ENCODE results near the gene SLC8B1. TPM values are rescaled to one million over a fixed set of nuclear protein-coding genes. Genes with fewer than 3 reads are reported as not detected.

The SLC8B1 gene
- total RNA-seq, 6 experiments from 2014 or later = 12.6 to 32.7 (median 21.5) TPM

DNA sequence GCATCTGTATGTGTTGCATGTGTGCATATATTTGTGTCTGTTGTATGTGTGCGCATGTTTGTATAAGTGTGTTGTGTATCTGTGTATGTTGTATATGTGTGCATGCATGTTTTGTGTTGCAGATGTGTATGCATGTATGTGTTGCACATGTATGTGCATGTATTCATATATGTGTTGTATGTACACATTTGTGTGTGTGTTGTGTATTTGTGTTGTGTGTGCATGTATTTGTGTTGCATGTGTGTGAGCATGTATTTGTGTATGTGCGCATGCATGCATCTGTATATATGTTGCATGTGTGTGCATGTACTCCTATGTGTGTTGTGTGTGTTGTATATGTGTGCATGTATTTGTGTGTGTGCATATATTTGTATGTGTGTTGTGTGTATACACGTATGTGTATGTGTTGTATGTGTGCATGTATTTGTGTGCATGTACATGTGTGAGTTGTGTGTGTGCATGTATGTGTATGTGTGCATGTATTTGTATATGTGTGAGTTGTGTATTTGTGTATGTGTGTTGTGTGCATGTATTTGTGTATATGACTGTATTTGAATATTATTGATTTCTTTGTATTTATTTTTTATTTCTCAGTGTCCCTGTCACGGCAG, 16.8 kb downstream of the SLC8B1 start:
- ATAC-seq = no peak
- intact Hi-C loops (cut with DNase I) = loop anchor here in 1 of 2 donors (10.0 kb wide), 1 partner anchor 117 kb away; no protein-coding TSS in a partner anchor
- 92% methylated on average over 4 of the region's 4 CpGs for WGBS (ENCODE audit: insufficient coverage, low coverage, low lambda C conversion rate, missing lambda C conversion rate)
- no peak overlapping the region for H3K27ac ChIP-seq
- no peak for DNase-seq
- no peak for TF ChIP-seq POLR2A (IDR thresholded peaks at IDR 0.05)
- TF ChIP-seq, protein P1, sequence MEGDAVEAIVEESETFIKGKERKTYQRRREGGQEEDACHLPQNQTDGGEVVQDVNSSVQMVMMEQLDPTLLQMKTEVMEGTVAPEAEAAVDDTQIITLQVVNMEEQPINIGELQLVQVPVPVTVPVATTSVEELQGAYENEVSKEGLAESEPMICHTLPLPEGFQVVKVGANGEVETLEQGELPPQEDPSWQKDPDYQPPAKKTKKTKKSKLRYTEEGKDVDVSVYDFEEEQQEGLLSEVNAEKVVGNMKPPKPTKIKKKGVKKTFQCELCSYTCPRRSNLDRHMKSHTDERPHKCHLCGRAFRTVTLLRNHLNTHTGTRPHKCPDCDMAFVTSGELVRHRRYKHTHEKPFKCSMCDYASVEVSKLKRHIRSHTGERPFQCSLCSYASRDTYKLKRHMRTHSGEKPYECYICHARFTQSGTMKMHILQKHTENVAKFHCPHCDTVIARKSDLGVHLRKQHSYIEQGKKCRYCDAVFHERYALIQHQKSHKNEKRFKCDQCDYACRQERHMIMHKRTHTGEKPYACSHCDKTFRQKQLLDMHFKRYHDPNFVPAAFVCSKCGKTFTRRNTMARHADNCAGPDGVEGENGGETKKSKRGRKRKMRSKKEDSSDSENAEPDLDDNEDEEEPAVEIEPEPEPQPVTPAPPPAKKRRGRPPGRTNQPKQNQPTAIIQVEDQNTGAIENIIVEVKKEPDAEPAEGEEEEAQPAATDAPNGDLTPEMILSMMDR (IDR thresholded peaks at IDR 0.05) = no peak
- H3K9me3 ChIP-seq = no peaks in the 10 kb centered on the region
- H3K4me1 ChIP-seq = no peaks in the 10 kb centered on the region
- H3K36me3 ChIP-seq = peaks cover 0 to 28% (median 6%) of the 10 kb centered on the region in 4 donors
- H3K4me3 ChIP-seq = no peak overlapping the region
- no peaks in the 10 kb centered on the region for H3K27me3 ChIP-seq

DNA sequence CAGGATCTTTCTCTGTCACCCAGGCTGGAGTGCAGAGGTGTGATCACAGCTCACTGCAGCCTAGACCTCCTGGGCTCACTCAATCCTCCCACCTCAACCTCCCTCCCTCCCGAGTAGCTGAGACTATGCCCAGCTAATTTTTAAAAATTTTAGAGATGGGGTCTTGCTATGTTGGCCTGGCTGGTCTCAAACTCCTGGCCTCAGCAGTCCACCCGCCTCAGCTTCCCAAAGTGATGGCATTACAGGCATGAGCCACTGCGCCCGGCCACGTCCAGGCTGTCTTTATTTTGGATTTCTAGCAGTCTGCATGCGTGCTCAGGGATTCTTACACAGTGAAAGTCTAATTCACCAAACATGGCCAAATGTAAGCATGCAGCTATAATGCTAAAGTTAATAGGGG, 17.8 kb downstream of the SLC8B1 start:
- H3K36me3 ChIP-seq = peaks cover 0 to 28% (median 6%) of the 10 kb centered on the region in 4 donors
- no peak overlapping the region for H3K27ac ChIP-seq
- TF ChIP-seq, protein P1 (IDR thresholded peaks at IDR 0.05) = no peak
- no peak for TF ChIP-seq POLR2A (IDR thresholded peaks at IDR 0.05)

DNA sequence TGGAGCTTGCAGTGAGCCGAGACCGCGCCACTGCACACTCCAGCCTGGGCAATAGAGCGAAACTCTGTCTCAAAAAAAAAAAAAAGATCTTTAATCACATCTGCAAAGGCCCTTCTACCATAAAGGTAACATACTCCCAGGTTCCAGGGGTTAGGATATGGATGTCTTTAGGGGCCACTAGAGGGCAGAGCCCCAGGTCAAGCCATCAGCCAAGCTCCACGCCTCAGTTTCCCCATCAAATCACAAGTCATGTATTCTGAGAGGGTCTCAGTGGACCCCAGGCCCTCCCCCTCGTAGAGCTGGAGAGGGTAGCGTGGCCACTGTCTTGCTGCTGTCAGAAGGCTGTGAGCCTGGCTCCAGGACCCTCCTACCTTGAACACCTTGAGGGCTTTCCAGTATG, 18.8 kb downstream of the SLC8B1 start:
- intact Hi-C loops (cut with DNase I) = loop anchor here in 1 of 2 donors (10.0 kb wide), 1 partner anchor 119 kb away; no protein-coding TSS in a partner anchor
- Histone ChIP-seq H3K4me3 (no peak overlapping the region), H3K27ac (no peak overlapping the region), H3K4me1 (no peaks in the 10 kb centered on the region), H3K27me3 (no peaks in the 10 kb centered on the region), H3K36me3 (peaks cover 0 to 28% (median 6%) of the 10 kb centered on the region in 4 donors), H3K9me3 (no peaks in the 10 kb centered on the region)
- ATAC-seq = no peak
- TF ChIP-seq POLR2A (IDR thresholded peaks at IDR 0.05) = no peak
- TF ChIP-seq, protein P1 (IDR thresholded peaks at IDR 0.05) = peak in 3 of 4 donors; percentile 5 to 14 (median 12)
- WGBS (ENCODE audit: insufficient coverage, low coverage, low lambda C conversion rate, missing lambda C conversion rate) = 100% methylated on average over 1 of the region's 7 CpGs
- no peak for DNase-seq

More for the DNA sequence above, 17.8 kb downstream of the SLC8B1 start:
- no peak for ATAC-seq
- Histone ChIP-seq H3K9me3 (no peaks in the 10 kb centered on the region), H3K27me3 (no peaks in the 10 kb centered on the region), H3K4me1 (no peaks in the 10 kb centered on the region), H3K4me3 (no peak overlapping the region)
- DNase-seq = no peak
- intact Hi-C loops (cut with DNase I) = loop anchor here in 1 of 2 donors (10.0 kb wide), 1 partner anchor 118 kb away; no protein-coding TSS in a partner anchor
- 93% methylated on average over 5 of the region's 6 CpGs for WGBS (ENCODE audit: insufficient coverage, low coverage, low lambda C conversion rate, missing lambda C conversion rate)

DNA sequence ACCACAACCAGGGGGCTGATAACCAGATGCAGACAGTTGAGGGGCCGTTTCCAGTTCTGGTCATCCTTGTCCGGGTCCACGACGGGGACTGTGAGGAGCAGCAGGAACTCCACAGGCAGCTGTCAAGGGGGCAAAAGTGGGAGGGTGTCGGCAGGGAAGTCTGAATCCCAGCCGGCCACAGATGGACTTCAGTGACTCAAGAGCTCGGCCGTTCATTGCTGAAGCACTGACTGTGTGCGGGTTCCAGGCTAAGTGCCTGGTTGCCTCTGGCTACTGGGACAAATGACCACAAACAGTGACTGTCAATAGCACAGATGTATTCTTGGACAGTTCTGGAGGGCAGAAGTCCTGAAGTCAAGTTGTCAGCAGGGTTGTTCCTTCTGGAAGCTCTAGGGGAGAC, 19.6 kb downstream of the SLC8B1 start:
- 65% methylated on average over 2 of the region's 9 CpGs for WGBS (ENCODE audit: insufficient coverage, low coverage, low lambda C conversion rate, missing lambda C conversion rate)
- intact Hi-C loops (cut with DNase I) = loop anchor here in 1 of 2 donors (10.0 kb wide), 1 partner anchor 119 kb away; no protein-coding TSS in a partner anchor
- ATAC-seq (no peak), DNase-seq (no peak)
- no peak overlapping the region for H3K27ac ChIP-seq
- H3K4me1 ChIP-seq = no peaks in the 10 kb centered on the region
- H3K4me3 ChIP-seq = no peak overlapping the region
- peaks cover 0 to 28% (median 6%) of the 10 kb centered on the region in 4 donors for H3K36me3 ChIP-seq
- no peaks in the 10 kb centered on the region for H3K9me3 ChIP-seq
- TF ChIP-seq POLR2A (IDR thresholded peaks at IDR 0.05) = no peak
- TF ChIP-seq, protein P1 (IDR thresholded peaks at IDR 0.05) = no peak
- H3K27me3 ChIP-seq = no peaks in the 10 kb centered on the region

Data from right lobe of liver (tissue), 6 donors.